GM12891 (cell line): ENCODE measurements around the gene DSP.

Experiments
- DNase-seq: peaks from one replicate; pipeline ENCODE4 v3.0.0; 2011; ENCODE audit warnings: low spot score; ENCODE audit not compliant: insufficient read length
- FAIRE-seq: peaks from 2 replicates; lab custom pipeline; 2011; peaks lifted over from hg19 to GRCh38; lab: Jason Lieb, UNC
- PAX5 ChIP-seq: IDR thresholded peaks from 2 replicates; pipeline ENCODE4 v1.6.1; 2011; ENCODE audit warnings: low read length, moderate library complexity, mild to moderate bottlenecking; ENCODE audit not compliant: insufficient read depth, severe bottlenecking
- POLR2A ChIP-seq: IDR thresholded peaks from 2 replicates; pipeline ENCODE4 v1.6.1; 2011; ENCODE audit warnings: low read depth, low read length, control low read depth
- POLR2AphosphoS5 ChIP-seq: IDR thresholded peaks from 2 replicates; pipeline ENCODE4 v1.6.1; 2011; ENCODE audit warnings: low read depth, low read length, control low read depth
- POU2F2 ChIP-seq: IDR thresholded peaks from 2 replicates; pipeline ENCODE4 v1.6.1; 2011; ENCODE audit warnings: low read depth, mild to moderate bottlenecking, control low read depth, low read length, moderate library complexity
- SPI1 ChIP-seq: IDR thresholded peaks from 2 replicates; pipeline ENCODE4 v1.6.1; 2011; ENCODE audit warnings: low read depth, low read length, control low read depth
- TAF1 ChIP-seq: IDR thresholded peaks from 2 replicates; pipeline ENCODE4 v1.6.1; 2011; ENCODE audit warnings: low read depth, low read length, control low read depth

DSP gene

DNA sequence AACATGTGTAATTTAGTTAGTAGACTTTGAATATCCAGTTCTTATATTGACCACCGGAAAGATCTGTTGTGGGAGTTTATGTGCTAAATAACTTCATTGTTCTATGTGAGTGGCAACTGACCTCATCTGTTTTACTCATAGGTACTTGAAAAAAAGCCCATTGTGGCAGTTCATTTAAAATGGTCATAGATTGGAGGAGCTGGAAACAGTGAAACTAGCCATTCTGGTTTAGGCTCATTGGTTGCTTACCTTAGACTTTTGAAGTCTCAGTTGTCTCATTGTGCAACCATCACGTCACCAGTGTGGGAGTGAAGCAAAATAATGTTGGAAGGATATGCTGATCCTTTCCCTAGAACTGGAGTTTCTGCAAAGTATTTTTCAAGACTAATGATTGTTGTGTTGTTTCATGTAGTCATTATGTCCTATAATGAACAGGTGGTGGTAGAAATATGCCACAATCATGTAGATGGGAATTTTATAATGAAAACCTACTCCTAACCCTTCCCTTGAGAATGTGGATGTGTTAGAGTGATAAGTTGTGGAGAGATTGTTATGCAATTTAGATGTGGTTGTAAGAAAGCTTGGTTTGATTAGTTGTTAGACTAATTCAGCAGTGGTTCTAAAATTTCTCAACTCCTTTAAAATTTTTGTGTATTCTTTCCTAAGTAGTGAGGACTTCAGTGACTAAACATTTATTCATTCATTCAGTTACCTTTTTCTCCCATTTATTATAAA, 18.3 kb downstream of the DSP start:
- TF ChIP-seq SPI1 = no peak
- TF ChIP-seq POLR2AphosphoS5 = no peak
- TF ChIP-seq POLR2A = no peak
- TF ChIP-seq TAF1 = no peak
- TF ChIP-seq POU2F2 = no peak
- TF ChIP-seq PAX5 = no peak
- DNase-seq (no peak), FAIRE-seq (no peak)

DNA sequence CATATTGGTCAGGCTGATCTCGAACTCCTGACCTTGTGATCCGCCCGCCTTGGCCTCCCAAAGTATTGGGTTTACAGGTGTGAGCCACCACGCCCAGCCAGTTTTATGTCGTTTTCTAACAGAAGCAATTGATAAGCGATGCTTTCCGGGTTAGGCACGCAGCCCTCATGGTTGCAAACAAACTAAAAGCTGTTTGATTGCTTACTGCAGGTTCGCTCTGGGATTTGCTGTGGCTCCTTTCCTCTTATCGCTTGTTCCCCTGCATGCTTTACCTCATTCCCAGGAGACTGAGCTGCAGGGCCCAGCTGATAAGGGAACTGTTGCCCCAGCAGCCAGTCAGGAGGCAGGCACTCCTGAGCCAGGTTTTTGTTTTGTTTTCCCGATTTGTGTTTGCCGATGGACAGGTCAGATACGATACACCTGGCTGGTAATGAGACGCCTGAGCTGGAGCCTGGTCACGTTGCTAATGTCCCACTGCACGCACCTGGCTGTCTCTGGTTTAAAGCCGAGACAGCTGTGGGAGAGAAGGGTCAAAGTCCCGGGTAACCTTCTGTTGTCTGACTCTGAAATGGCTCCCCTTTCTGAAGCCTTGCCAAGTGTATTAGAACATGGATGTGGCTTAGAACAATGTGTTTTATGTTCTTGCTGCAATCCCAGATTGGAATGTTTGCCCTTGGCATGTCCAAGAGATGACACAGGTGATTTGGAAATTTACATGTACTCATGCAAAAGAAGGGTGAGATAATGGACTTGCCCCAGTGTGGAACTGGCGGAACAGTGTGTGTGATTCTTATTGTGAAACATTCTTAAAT, 19.9 kb downstream of the DSP start:
- no peak for FAIRE-seq
- TF ChIP-seq PAX5 = no peak
- TF ChIP-seq POLR2A = no peak
- no peak for TF ChIP-seq SPI1
- no peak for TF ChIP-seq POLR2AphosphoS5
- no peak for TF ChIP-seq POU2F2
- TF ChIP-seq TAF1 = no peak
- DNase-seq = no peak

DNA sequence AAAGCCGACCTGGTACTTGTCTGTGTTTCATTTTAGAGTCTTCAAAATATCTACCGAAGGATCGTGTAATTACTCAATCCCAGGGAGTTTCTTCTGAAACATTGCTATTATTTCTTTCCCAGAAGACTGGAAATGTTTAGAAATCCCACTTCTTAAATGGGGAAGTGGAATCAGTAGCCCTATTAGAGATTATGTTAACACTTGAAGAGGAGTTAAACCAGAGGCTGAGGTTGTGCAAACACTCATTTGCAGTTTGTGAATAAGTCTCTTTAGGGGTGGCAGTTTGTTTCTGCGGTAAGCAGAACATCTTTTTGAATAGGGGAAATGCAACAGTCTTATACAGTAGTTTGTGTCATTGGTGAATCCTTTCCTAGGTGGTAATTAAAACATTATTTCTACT, 21.3 kb downstream of the DSP start:
- DNase-seq (no peak), FAIRE-seq (no peak)
- TF ChIP-seq PAX5 (no peak), SPI1 (no peak), POU2F2 (no peak), TAF1 (no peak), POLR2A (no peak), POLR2AphosphoS5 (no peak)

DNA sequence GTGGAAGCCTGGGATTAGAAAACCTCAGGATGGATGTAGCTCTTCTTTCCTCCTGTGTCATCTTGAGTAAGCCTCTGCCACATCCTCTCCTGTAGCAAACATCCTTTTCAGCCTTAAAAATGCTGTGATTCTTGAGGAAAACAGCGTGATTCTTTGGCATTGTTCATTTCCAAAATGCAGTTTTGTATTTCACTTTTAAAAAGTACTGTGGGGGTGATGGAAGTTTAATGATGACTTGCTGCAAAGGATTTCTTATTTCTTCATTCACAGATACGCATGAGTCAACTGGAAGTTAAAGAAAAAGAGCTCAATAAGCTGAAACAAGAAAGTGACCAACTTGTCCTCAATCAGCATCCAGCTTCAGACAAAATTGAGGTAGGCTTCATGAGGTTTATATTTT, 24.6 kb downstream of the DSP start:
- FAIRE-seq = no peak

DNA sequence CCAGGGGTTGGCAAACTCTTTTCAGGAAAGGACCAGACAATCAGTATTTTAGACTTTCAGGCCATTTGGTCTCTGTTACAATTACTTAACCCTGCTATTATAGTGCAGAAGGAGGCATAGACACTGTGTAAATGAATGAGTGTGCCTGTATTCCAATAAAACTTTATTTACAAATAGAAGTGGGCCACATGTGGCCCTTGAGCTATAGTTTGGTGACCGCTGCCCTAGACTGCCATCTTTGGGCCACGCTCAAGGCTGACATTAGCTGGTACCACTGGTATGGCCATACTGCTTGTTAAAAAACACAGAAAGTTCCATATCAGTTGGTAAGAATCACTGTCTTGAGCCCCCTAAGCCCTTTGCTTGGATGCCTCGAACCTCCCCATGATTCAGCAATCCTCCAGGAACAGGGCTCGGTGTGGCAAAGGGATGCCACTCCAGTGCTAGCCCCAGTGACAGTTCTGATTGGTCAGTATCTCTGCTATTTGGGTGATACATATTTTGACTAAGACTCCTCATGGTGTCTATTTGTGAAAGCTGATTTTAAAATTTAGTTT, 25.2 kb downstream of the DSP start:
- no peak for DNase-seq
- no peak for FAIRE-seq
- TF ChIP-seq TAF1 (no peak), POLR2A (no peak), POLR2AphosphoS5 (no peak), POU2F2 (no peak), PAX5 (no peak), SPI1 (no peak)

More for the DNA sequence above, 24.6 kb downstream of the DSP start:
- TF ChIP-seq POLR2A = no peak
- no peak for TF ChIP-seq POU2F2
- TF ChIP-seq TAF1 = no peak
- TF ChIP-seq PAX5 = no peak
- TF ChIP-seq POLR2AphosphoS5 = no peak
- no peak for TF ChIP-seq SPI1
- DNase-seq = no peak

DNA sequence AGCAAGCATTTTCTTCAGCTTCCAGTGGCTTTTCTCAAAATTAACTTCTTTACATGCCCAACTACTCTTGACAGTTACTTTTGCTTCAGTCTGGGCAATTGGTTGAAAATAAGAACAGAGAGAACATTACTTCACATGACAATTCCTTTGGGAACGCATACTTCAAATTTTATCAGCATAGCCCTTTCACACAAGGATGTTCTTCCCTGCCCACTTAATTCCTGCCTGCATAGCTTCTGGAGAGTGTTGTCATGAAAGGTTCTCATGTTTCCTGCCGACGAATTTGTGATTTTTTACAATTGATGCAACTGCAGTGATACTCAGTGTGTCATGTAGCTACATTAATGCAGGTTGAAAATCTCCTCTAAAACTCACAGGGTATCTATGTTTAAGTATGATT, 26.6 kb downstream of the DSP start:
- no peak for TF ChIP-seq PAX5
- TF ChIP-seq POLR2AphosphoS5 = no peak
- TF ChIP-seq TAF1 = no peak
- no peak for TF ChIP-seq SPI1
- no peak for TF ChIP-seq POU2F2
- no peak for TF ChIP-seq POLR2A
- DNase-seq = no peak
- FAIRE-seq = no peak

DNA sequence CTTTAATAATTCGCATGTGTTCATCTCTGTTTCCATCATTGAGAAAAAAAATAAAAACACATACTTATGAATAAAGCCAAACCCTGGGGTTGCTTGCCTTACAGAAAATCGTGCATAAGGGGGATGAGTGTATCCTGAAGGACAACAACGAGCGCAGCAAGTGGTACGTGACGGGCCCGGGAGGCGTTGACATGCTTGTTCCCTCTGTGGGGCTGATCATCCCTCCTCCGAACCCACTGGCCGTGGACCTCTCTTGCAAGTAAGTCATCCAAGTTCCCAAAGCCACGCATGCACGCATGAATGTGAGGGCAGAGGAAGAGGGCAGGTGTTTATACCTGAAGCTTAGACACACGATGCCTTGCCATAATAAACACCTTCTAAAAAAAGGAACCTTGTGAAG, 27.6 kb downstream of the DSP start:
- DNase-seq (no peak), FAIRE-seq (no peak)
- TF ChIP-seq SPI1 = no peak
- TF ChIP-seq POU2F2 = no peak
- TF ChIP-seq TAF1 = no peak
- no peak for TF ChIP-seq POLR2A
- TF ChIP-seq PAX5 = no peak
- TF ChIP-seq POLR2AphosphoS5 = no peak

DNA sequence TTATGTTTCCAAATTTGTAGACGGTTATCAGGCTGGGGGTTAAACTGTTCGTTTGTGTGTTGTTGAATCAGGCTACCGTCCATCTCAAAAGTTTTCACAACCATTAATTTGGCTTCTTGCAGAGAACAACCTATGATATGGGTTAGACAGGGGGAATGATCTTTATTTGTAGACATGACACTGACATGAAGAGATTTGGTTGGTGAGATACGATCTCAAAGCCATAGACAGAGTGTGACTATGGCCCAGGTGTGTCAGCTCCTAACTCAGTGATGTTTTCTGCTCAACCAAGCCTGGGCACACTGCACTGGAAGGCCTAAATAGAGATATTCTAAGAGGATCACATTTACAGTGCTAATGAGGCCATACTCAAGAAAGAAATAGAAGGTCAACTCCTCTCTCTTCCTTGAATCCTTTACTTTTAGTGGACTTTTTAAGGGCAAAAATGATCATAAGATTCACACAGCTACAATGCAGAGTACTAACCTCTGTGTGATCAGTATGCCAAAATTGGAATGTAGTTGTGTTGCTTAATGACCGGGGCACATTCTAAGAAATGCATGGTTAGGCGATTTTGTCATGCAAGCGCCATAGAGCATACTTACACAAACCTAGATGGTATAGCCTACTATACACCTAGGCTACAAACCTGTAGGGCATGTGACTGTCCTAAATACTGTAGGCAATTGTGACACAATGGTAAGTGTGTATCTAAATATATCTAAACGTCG, 30.9 kb downstream of the DSP start:
- no peak for FAIRE-seq
- no peak for TF ChIP-seq POLR2A
- TF ChIP-seq POLR2AphosphoS5 = no peak
- no peak for TF ChIP-seq PAX5
- no peak for TF ChIP-seq SPI1
- no peak for TF ChIP-seq POU2F2
- no peak for TF ChIP-seq TAF1
- DNase-seq = no peak
